Aorta (tissue), 5 donors: ENCODE results near the gene MED27. TPM values are rescaled to one million over a fixed set of nuclear protein-coding genes. Genes with fewer than 3 reads are reported as not detected.

Experiments
- ATAC-seq: fragments of 200-7000 bp; cut with Tn5 transposase; one replicate; pipeline ENCODE4 v1.9.1; 2022; ENCODE audit warnings: moderate library complexity; ENCODE audit not compliant: low FRiP score
- DNase-seq, 2 donors: peaks; one replicate each; pipeline ENCODE4 v3.0.0-alpha.2; 2020
- H3K27ac ChIP-seq, 2 donors: one replicate each; pipeline ENCODE4 v1.5.1; 2013; ENCODE audit warnings: low read length in 2 of 2, mild to moderate bottlenecking in 2 of 2, moderate library complexity in 2 of 2, control low read depth in 1 of 2, inconsistent platforms in 1 of 2, low read depth in 1 of 2
- H3K27me3 ChIP-seq, 2 donors: one replicate each; pipeline ENCODE4 v1.6.1; 2013; ENCODE audit warnings: control low read depth in 1 of 2, low read length in 1 of 2, mild to moderate bottlenecking in 1 of 2, moderate library complexity in 1 of 2; ENCODE audit not compliant: insufficient read depth in 2 of 2, control insufficient read depth in 1 of 2
- H3K36me3 ChIP-seq, 2 donors: one replicate each; pipeline ENCODE4 v1.6.1; 2013; ENCODE audit warnings: control low read depth in 1 of 2, low read length in 1 of 2, mild to moderate bottlenecking in 1 of 2; ENCODE audit not compliant: insufficient read depth in 2 of 2, control insufficient read depth in 1 of 2
- H3K4me1 ChIP-seq, 2 donors: one replicate each; pipeline ENCODE4 v1.6.1; 2013; ENCODE audit warnings: low read length in 2 of 2, control low read depth in 1 of 2, mild to moderate bottlenecking in 1 of 2, moderate library complexity in 1 of 2; ENCODE audit not compliant: insufficient read depth in 2 of 2, control insufficient read depth in 1 of 2
- H3K4me3 ChIP-seq, 2 donors: one replicate each; pipeline ENCODE4 v1.5.1; 2013; ENCODE audit warnings: low read length in 2 of 2, control low read depth in 1 of 2, mild to moderate bottlenecking in 1 of 2
- H3K9me3 ChIP-seq: one replicate; pipeline ENCODE4 v1.6.1; 2013; ENCODE audit warnings: mild to moderate bottlenecking, low read length; ENCODE audit not compliant: control insufficient read depth
- WGBS, 2 donors: extraction: QIAGEN DNeasy Blood & Tissue Kit; methylation state at CpG; one replicate each; pipeline ENCODE4 v1.1.7; 2013; 5-methylcytosine and 5-hydroxymethylcytosine counted together
- intact Hi-C, 2 donors: fragments of 100-400 bp; cut with DNase I; formaldehyde crosslinking; loops; one replicate each; pipeline versions ENCODE4 v1.14.2 to v1.15.0; 2022
- polyA plus RNA-seq, 2 donors: library from polyadenylated mRNA; stranded (reverse); fragments of 200-250 nt; gene quantifications; one replicate each; pipeline ENCODE4 v1.2.3, GENCODE V29; 2013
- total RNA-seq, 2 donors: library from RNA; stranded (reverse); fragmentation: NEBNext Ultra II Directional; extraction: Animal tissue kit (Norgen Biotek cat#: 25700); gene quantifications; one replicate each; pipeline ENCODE4 v1.2.1, GENCODE V29; 2021
- donor health status: healthy with polysubstance abuse.
- donor health status: Bipolar disorder and iron deficiency.
- donor health status: DM: no; HTN: no; CAD: no.
- donor health status: DM: no; HTN: no; CAD: no.
- donor health status: DM: yes; HTN: yes; CAD: no.

MED27 gene
- total and polyA plus RNA-seq, 4 donors, result 15.5 to 25.1 (median 20.9) TPM

DNA sequence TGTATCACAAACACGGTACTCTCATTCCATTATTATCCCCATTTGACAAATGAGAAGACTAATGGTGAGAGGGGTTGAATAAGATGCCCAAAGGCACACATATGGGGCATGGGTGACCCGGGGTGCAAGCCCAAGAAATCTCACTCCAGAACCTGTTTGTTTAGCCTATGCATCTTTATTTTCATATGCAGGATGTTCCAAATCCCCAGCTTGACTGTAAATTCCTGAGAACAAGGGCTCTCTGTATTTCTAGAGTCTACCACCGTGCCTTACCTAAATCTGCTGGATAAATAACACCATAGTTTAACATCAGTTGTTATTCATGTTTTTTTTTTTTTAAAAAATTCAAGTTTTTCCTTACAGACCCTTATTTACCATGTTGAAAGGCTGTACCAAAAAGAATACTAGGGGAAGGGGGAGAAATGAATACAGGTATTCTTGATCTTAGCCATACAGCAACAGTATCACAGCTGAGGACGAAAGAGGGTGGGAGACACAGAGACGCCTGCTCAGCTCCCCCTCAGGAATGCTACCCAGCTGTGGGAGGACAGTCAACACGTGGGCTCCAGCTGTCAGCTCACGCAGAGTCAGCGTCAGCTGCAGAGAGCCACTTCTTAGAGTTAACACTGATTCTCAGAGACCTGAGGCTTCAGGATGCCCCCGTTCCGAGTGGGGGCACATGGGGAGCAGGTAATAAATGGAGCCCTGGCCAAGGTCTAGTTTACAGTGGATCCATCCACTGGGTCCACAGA lies 86.6 kb downstream of the MED27 start:
- intact Hi-C loops, result no loop called here
- WGBS, 2 donors, result 85 to 89% methylated on average over 10 of the region's 10 CpGs

GRCh38 chr9:131987232-131987631 lies 92.4 kb downstream of the MED27 start:
- Histone ChIP-seq H3K36me3 (no peaks in the 10 kb centered on the region), H3K27me3 (no peaks in the 10 kb centered on the region), H3K27ac (no peak overlapping the region), H3K4me3 (no peak overlapping the region), H3K9me3 (no peaks in the 10 kb centered on the region), H3K4me1 (no peaks in the 10 kb centered on the region)
- 91 to 98% methylated on average over 5 of the region's 5 CpGs for WGBS, 2 donors
- ATAC-seq (no peak), DNase-seq (no peak)
- intact Hi-C loops, result no loop called here

More for the DNA sequence above, 86.6 kb downstream of the MED27 start:
- no peak for DNase-seq
- Histone ChIP-seq H3K36me3 (peaks cover 0 to 2% of the 10 kb centered on the region in 2 donors), H3K27me3 (no peaks in the 10 kb centered on the region), H3K9me3 (no peaks in the 10 kb centered on the region), H3K4me1 (no peaks in the 10 kb centered on the region), H3K27ac (no peak overlapping the region), H3K4me3 (no peak overlapping the region)
- no peak for ATAC-seq

DNA sequence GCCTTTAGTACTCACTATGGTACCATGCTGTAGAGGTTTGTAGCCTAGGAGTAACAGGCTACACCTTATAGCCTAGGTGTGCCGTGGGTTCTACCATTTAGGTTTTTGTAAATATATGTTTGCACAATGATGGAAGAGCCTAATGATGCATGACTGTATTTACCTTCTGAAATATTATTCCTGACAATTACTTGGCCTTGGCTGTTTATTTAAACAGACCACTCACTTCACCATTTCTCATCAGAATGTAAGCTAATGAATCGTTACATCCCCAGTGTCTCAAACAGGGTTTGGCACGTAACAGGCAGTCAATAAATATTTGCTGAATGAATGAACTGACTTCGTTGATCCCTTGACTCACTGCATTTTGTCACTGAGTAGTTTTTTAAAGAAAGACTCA lies 93.1 kb downstream of the MED27 start:
- H3K27me3 ChIP-seq, result no peaks in the 10 kb centered on the region
- intact Hi-C loops, result no loop called here
- H3K4me1 ChIP-seq, result no peaks in the 10 kb centered on the region
- no peak overlapping the region for H3K27ac ChIP-seq
- no peak overlapping the region for H3K4me3 ChIP-seq
- WGBS, 2 donors, result 94 to 95% methylated on average over 4 of the region's 4 CpGs
- ATAC-seq (no peak), DNase-seq (no peak)
- no peaks in the 10 kb centered on the region for H3K36me3 ChIP-seq
- no peaks in the 10 kb centered on the region for H3K9me3 ChIP-seq

DNA sequence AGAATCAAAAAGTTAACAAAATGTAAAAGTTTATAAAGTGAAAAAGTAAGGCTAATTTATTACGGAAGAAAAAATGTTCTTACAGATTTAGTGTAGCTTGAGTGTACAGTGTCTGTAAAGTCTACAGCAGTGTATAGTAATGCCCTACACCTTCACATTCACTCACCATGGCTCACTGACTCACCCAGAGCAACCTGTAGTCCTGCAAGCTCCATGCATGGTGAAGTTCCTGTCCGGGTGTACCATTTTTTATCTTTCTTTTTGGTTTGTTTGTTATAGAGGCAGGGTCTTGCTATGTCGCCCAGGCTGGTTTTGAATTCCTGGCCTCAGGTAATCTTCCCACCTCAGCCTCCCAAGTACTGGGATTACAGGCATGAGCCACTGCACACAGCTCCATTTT lies 93.6 kb downstream of the MED27 start:
- Histone ChIP-seq H3K36me3 (no peaks in the 10 kb centered on the region), H3K4me1 (no peaks in the 10 kb centered on the region), H3K4me3 (no peak overlapping the region), H3K27me3 (no peaks in the 10 kb centered on the region), H3K27ac (no peak overlapping the region), H3K9me3 (no peaks in the 10 kb centered on the region)
- intact Hi-C loops, result no loop called here
- DNase-seq (no peak), ATAC-seq (no peak)
- 96 to 98% methylated on average over 3 of the region's 3 CpGs for WGBS, 2 donors

DNA sequence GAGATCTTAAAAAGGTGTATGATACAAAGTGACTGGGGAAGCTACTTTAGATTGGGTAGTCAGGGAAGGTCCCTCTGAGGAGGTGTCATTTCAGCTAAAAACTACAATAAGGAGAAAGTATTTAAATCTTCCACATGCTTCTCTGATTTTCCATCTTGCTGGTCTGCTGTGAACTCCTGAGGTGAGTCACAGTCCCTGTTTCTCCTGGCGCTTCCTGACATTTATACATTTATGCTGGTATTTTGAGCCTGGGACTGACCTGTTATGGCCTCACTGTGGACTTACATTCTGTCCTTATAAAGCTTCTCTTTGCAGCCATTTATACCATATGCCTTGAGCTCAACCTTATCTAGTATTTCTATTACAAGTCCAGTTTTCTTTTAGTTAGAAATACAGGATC lies 95.1 kb downstream of the MED27 start:
- WGBS, 2 donors, result 93 to 100% methylated on average over 1 of the region's 1 CpG
- Histone ChIP-seq H3K9me3 (no peaks in the 10 kb centered on the region), H3K4me1 (no peaks in the 10 kb centered on the region), H3K27me3 (no peaks in the 10 kb centered on the region), H3K27ac (no peak overlapping the region), H3K36me3 (no peaks in the 10 kb centered on the region), H3K4me3 (no peak overlapping the region)
- ATAC-seq (no peak), DNase-seq (no peak)
- intact Hi-C loops, result no loop called here

DNA sequence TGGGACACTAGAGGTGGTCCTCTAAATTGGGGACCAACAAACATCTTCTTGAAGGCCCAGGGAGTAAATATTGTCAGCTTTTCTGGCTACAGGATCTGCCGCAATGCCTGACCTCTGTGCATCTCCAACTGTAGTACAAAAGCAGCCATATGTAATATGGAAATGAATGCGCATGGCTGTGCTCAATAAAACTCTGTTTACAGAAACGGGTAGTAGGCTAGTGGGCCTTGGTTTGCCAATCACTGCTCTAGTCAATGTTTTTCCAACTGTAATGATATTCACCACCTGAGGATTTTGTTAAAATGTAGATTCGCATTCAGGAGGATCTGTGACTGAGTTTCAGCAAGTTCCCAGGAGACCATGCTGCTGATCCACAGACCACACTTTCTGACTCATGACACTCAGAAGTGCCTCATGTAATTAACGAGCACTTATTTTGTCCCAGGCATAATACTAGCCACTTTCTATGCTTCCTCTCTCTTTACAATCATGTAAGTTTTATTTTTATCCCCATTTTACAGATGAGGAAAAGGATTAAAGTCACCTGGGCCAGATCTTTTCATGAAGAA lies 96.9 kb downstream of the MED27 start:
- H3K4me3 ChIP-seq, result no peak overlapping the region
- H3K9me3 ChIP-seq, result no peaks in the 10 kb centered on the region
- H3K27ac ChIP-seq, result no peak overlapping the region
- DNase-seq, result no peak
- 78 to 89% methylated on average over 5 of the region's 5 CpGs for WGBS, 2 donors
- intact Hi-C loops, result no loop called here
- no peaks in the 10 kb centered on the region for H3K27me3 ChIP-seq
- ATAC-seq, result no peak
- H3K4me1 ChIP-seq, result no peaks in the 10 kb centered on the region
- H3K36me3 ChIP-seq, result no peaks in the 10 kb centered on the region

DNA sequence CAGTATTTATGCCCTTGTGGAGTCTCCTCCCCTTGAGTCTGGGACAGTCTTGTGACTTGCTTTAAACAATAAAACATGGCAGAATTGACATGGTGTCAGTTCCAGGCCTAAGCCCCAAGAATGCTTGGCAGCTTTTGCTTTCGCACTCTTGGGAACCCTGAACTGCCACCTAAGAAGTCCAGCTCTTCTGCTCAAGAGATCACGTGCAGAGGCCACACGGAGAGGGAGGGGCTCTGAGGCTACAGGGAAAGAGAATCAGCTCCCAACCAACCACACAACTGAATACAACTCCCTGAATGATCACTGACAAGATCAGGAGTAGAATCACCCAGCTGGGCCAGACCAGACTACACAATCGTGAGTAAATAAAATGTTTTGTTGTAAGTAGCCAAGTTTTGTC lies 97.6 kb downstream of the MED27 start:
- Histone ChIP-seq H3K27ac (no peak overlapping the region), H3K27me3 (no peaks in the 10 kb centered on the region), H3K36me3 (no peaks in the 10 kb centered on the region), H3K4me1 (no peaks in the 10 kb centered on the region), H3K4me3 (no peak overlapping the region), H3K9me3 (no peaks in the 10 kb centered on the region)
- DNase-seq (no peak), ATAC-seq (no peak)
- intact Hi-C loops, result no loop called here
- 95% methylated on average over 4 of the region's 4 CpGs for WGBS, 2 donors

DNA sequence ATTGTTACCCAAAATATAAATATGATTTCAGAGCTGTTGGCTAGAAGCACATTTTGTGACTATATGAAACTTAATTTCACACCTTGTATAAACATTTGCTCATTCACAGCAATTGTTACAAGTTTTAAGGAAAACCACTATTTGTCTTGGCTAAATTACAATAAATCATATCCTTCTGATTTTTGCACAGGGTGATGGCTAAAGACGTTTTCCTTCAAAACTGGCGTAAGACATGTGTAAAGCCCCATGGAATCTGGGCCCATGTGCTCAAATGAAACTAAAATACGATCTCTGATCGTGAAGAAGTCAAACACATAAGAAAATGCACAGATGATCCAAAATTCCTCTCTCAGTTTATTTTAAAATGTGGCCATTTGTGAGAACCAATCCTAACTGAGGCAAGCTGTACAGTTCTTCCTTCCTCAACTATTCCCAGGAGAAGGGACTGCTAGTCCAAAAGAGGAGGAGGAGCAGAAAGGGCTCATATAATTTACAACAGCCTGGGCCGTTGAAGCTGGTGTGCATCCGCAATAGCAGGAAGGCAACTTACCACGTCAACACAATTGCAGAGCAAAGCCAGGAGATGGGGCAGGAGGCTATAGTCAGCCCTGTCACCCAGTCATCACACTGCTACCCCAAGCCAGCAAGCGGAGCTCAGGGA lies 98.4 kb downstream of the MED27 start:
- H3K36me3 ChIP-seq, result no peaks in the 10 kb centered on the region
- no peak overlapping the region for H3K4me3 ChIP-seq
- H3K27ac ChIP-seq, result no peak overlapping the region
- H3K4me1 ChIP-seq, result no peaks in the 10 kb centered on the region
- 31 to 35% methylated on average over 8 of the region's 8 CpGs for WGBS, 2 donors
- intact Hi-C loops, result no loop called here
- no peaks in the 10 kb centered on the region for H3K9me3 ChIP-seq
- ATAC-seq (no peak), DNase-seq (no peak)
- no peaks in the 10 kb centered on the region for H3K27me3 ChIP-seq
